Common myeloid progenitor, CD34-positive (primary cell): ENCODE data around the gene DEPDC7.
A peak's percentile ranks its signal among the peaks of the same experiment; 100 is the strongest.

Experiments used
- CTCF ChIA-PET: fragments of 350-600 bp; sonication (Branson Sonifier 250); formaldehyde crosslinking; loops from one replicate; lab custom pipeline; 2021; ENCODE audit warnings: antibody characterized with exemption; lab: Charles Lee
- POLR2A ChIA-PET: fragments of 350-600 bp; sonication (Branson Sonifier 250); formaldehyde crosslinking; loops from one replicate; lab custom pipeline; 2021; ENCODE audit warnings: antibody characterized with exemption; lab: Charles Lee
- DNase-seq, 3 donors: peaks; one replicate each; pipeline versions ENCODE4 v3.0.0 to v3.0.0-alpha.2; 2013
- H3K27ac ChIP-seq, 2 experiments: 1 replicate in 1 of 2; 2 replicates in 1 of 2; pipeline ENCODE4 v1.7.0; 2013; ENCODE audit warnings: inconsistent platforms in 2 of 2, low read length in 2 of 2, mild to moderate bottlenecking in 2 of 2, low read depth in 1 of 2, moderate library complexity in 1 of 2; ENCODE audit not compliant: severe bottlenecking in 2 of 2, insufficient read depth in 1 of 2, poor library complexity in 1 of 2
- H3K27me3 ChIP-seq, 5 experiments: replicated peaks in 2 of 5; 1 replicate in 3 of 5; 2 replicates in 2 of 5; pipeline versions ENCODE4 v1.6.1 to v1.7.0; 2013; ENCODE audit warnings: low read length in 4 of 5, mild to moderate bottlenecking in 2 of 5, moderate library complexity in 2 of 5, inconsistent platforms in 1 of 5; ENCODE audit not compliant: insufficient read depth in 5 of 5, control insufficient read depth in 4 of 5
- H3K36me3 ChIP-seq, 4 experiments: 1 replicate in 2 of 4; 2 replicates in 2 of 4; pipeline versions ENCODE4 v1.6.1 to v1.7.0; 2013; ENCODE audit warnings: low read length in 3 of 4, control low read depth in 1 of 4, mild to moderate bottlenecking in 1 of 4; ENCODE audit not compliant: control insufficient read depth in 4 of 4, insufficient read depth in 4 of 4
- H3K4me1 ChIP-seq, 4 experiments: 1 replicate in 3 of 4; 2 replicates in 1 of 4; pipeline versions ENCODE4 v1.6.1 to v1.7.1; 2013; ENCODE audit warnings: low read length in 3 of 4, mild to moderate bottlenecking in 3 of 4, control low read depth in 1 of 4, inconsistent platforms in 1 of 4, moderate library complexity in 1 of 4; ENCODE audit not compliant: control insufficient read depth in 4 of 4, insufficient read depth in 4 of 4; ENCODE audit errors: control extremely low read depth in 1 of 4
- H3K4me3 ChIP-seq, 7 experiments: 1 replicate in 4 of 7; 2 replicates in 3 of 7; pipeline versions ENCODE4 v1.5.1 to v1.7.0; 2013; ENCODE audit warnings: mild to moderate bottlenecking in 7 of 7, low read length in 6 of 7, moderate library complexity in 6 of 7, inconsistent platforms in 2 of 7, low read depth in 2 of 7, control low read depth in 1 of 7; ENCODE audit not compliant: insufficient read depth in 4 of 7, control insufficient read depth in 1 of 7; ENCODE audit errors: extremely low read depth in 1 of 7
- H3K9me3 ChIP-seq, 5 experiments: 1 replicate in 4 of 5; 2 replicates in 1 of 5; pipeline versions ENCODE4 v1.6.1 to v1.7.1; 2013; ENCODE audit warnings: low read length in 4 of 5, mild to moderate bottlenecking in 2 of 5, inconsistent platforms in 1 of 5, low read depth in 1 of 5, moderate library complexity in 1 of 5; ENCODE audit not compliant: control insufficient read depth in 4 of 5, insufficient read depth in 2 of 5; ENCODE audit errors: control extremely low read depth in 1 of 5
- WGBS: methylation state at CpG from one replicate; pipeline ENCODE4 v1.1.5; 2013; ENCODE audit not compliant: insufficient coverage; 5-methylcytosine and 5-hydroxymethylcytosine counted together

The DEPDC7 gene

DNA sequence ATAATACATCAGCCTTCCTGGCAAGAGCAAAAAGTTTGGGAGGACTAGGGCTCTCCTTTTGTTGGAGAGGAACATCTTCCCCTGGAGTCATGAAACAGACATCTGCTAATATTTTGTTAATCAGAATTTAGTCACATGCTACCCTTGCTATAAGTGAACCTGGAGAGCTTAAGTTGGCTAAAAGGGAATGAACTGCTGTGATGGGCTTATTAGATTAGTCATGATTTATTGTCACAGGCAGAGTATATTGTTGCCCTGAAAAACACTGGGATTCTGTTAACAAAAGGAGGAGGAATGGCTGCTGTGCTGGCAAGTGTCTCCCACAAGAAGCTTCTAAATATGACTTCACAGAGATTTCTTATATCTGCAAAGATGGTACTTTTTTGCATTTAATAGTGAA lies 39.7 kb downstream of the DEPDC7 start:
- peaks cover 3 to 44% (median 17%) of the 10 kb centered on the region in 4 experiments for H3K36me3 ChIP-seq
- H3K9me3 ChIP-seq, result no peaks in the 10 kb centered on the region
- POLR2A ChIA-PET, result no interaction called here

DNA sequence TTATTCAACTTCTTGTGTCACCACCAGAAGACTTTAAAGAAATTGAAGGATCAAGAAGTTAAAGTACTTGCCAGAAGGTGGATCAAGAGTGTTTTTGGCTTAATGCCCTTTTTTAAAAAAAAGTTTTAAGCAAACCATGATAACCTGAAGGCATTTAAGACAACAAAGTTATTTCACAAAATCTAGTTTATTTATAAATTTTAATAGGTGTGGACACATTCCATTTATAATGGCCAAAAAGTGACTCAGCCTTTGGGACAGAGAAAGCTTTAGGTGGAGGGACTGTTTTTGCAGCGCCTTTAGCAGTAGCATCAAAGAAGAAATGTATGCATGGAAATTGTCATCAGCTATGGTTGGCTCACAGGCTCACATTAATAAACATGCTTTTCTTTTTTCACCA lies 41.6 kb downstream of the DEPDC7 start:
- peaks cover 6 to 58% (median 28%) of the 10 kb centered on the region in 4 experiments for H3K36me3 ChIP-seq
- no peak overlapping the region for H3K27ac ChIP-seq
- DNase-seq, result no peak
- peaks cover 0 to 25% (median 7%) of the 10 kb centered on the region in 4 experiments for H3K4me1 ChIP-seq
- no peaks in the 10 kb centered on the region for H3K9me3 ChIP-seq
- ChIA-PET POLR2A (no interaction called here), CTCF (interaction anchor here (1.4 to 5.5 kb wide), 3 partner anchors 8 to 47 kb away, joined by 3 to 36 read pairs (median 4); no protein-coding TSS in a partner anchor)
- no peak overlapping the region for H3K4me3 ChIP-seq
- H3K27me3 ChIP-seq, result no peaks in the 10 kb centered on the region
- WGBS, result 100% methylated on average over 1 of the region's 1 CpG

More for the DNA sequence above, 39.7 kb downstream of the DEPDC7 start:
- no peak for DNase-seq
- peaks cover 0 to 24% (median 7%) of the 10 kb centered on the region in 4 experiments for H3K4me1 ChIP-seq
- no peak overlapping the region for H3K4me3 ChIP-seq
- CTCF ChIA-PET, result interaction anchor here (1.4 to 5.5 kb wide), 3 partner anchors 10 to 89 kb away, joined by 4 to 36 read pairs (median 5); no protein-coding TSS in a partner anchor
- H3K27ac ChIP-seq, result no peak overlapping the region
- H3K27me3 ChIP-seq, result no peaks in the 10 kb centered on the region

DNA sequence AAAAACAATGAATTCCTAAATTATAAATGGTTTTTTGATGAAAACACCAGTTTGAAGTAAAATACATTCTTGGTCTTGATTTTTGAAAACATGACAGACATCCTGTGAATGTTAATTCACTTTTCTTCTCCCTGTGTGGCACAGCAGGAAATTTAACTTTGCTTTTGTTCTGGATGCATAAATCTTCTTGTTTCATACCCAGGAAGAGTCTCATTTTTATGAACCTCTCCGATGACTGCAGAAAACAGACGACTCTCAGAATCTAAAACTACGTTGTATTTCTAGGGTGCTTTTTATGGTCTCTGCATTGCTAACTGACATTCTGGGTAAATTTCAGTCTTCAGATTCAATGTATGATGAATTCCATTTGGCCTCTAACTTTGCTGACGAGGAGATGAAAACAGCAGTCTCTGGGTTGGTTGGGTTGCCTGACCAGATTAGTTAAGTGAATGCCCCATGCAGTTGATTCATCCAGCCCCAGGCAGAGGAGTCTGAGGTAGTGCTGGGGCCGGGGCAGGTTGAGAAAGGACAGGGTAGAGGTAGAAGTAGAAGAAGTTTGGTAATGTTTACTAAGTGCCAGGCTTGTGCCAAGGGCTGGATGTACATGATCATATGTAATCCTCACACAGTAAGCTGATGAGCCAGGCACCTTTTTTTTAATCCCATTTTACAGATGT lies 43.8 kb downstream of the DEPDC7 start:
- WGBS, result 84% methylated on average over 5 of the region's 5 CpGs
- H3K4me1 ChIP-seq, result peaks cover 3 to 43% (median 26%) of the 10 kb centered on the region in 4 experiments
- POLR2A ChIA-PET, result no interaction called here
- peaks cover 6 to 57% (median 28%) of the 10 kb centered on the region in 4 experiments for H3K36me3 ChIP-seq
- no peak overlapping the region for H3K27ac ChIP-seq
- H3K4me3 ChIP-seq, result no peak overlapping the region
- H3K27me3 ChIP-seq, result no peaks in the 10 kb centered on the region
- DNase-seq, result no peak
- H3K9me3 ChIP-seq, result no peaks in the 10 kb centered on the region
- CTCF ChIA-PET, result interaction anchor here (11.0 kb wide), 1 partner anchor 93 kb away, joined by 145 read pairs; no protein-coding TSS in a partner anchor

DNA sequence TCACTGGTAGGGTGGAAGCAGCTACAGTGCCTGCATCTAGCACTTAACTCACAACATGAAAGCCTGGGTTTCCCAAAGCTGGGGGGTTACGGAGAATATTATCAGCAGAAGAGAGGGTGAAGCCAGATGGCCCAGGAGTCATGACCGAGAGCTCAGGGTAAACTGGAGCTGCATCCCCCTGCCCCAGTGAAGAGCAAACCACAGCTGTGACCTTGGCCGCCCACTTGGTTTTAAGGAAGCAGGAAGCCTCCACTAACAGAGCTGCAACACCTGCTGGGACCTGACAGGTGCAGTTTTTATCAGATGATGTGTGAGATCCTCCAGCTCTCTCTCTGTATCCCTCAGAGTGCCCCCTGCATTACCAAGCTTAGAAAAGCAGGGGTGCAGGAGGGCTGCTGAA lies 44.6 kb downstream of the DEPDC7 start:
- Histone ChIP-seq H3K27ac (no peak overlapping the region), H3K4me3 (no peak overlapping the region), H3K27me3 (no peaks in the 10 kb centered on the region), H3K9me3 (no peaks in the 10 kb centered on the region), H3K4me1 (peaks cover 5 to 49% (median 32%) of the 10 kb centered on the region in 4 experiments), H3K36me3 (peaks cover 6 to 53% (median 27%) of the 10 kb centered on the region in 4 experiments)
- no peak for DNase-seq
- ChIA-PET CTCF (interaction anchor here (1.0 to 11.0 kb wide), 4 partner anchors 21 to 94 kb away, joined by 3 to 145 read pairs (median 4); partner anchors contain the start of gene TCP11L1), POLR2A (no interaction called here)
- WGBS, result 80% methylated on average over 3 of the region's 3 CpGs

DNA sequence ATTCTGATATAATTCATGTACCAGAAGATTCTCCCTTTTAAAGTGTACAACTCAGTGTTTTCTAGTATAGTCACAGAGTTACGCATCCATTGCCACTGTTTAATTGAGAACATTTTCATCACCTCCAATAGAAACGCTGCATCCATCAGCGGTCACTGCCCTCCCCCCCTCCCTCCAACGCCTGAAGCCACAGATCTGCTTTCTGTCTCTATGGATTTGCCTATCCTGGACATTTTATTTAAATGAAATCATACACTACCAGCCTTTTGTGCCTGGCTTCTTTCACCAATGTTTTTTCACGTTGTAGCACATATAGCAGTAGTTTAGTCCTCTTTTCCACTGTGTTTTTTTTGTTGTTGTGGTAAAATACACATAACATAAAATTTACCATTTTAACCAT lies 46.5 kb downstream of the DEPDC7 start:
- peak overlapping the region; percentile 41 to 67 for H3K27ac ChIP-seq
- H3K9me3 ChIP-seq, result no peaks in the 10 kb centered on the region
- H3K27me3 ChIP-seq, result no peaks in the 10 kb centered on the region
- DNase-seq, result no peak
- H3K4me1 ChIP-seq, result peaks cover 5 to 49% (median 32%) of the 10 kb centered on the region in 4 experiments
- H3K36me3 ChIP-seq, result peaks cover 8 to 57% (median 37%) of the 10 kb centered on the region in 4 experiments
- WGBS, result 96% methylated on average over 4 of the region's 5 CpGs
- ChIA-PET POLR2A (no interaction called here), CTCF (interaction anchor here (0.7 to 11.0 kb wide), 8 partner anchors 7 to 105 kb away, joined by 3 to 145 read pairs (median 8); partner anchors contain the start of gene DEPDC7)
- no peak overlapping the region for H3K4me3 ChIP-seq

DNA sequence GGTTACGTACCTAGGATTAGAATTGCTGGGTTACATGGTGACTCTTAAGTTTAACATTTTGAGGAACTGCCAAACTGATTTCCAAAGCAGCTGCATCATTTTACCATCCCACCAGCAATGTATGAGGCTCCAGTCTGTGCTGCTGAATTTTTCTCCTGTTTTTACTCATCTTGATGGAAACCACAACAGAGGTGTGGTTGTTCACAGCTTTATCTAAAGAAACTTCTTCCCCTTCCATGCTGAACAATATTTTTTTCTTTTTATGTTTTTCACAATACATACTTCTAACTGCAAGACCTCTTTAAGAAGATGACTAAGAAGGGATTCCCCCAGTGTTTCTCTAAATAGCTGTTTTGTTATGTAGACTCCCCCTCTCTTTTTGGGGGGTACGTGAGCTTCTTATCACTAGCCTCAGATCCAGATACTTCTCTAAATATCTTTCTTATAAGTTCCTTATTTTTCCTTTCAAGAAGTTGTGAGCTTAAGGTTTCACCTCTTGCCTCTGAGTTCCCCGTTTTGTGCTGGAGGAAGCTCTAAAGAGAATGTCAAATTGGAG lies 47.7 kb downstream of the DEPDC7 start:
- Histone ChIP-seq H3K36me3 (peaks cover 11 to 60% (median 40%) of the 10 kb centered on the region in 4 experiments), H3K4me3 (peak overlapping the region in 2 of 7 experiments; percentile 2 to 40), H3K4me1 (peaks cover 5 to 41% (median 32%) of the 10 kb centered on the region in 4 experiments), H3K27me3 (no peaks in the 10 kb centered on the region), H3K27ac (peak overlapping the region; percentile 41 to 67), H3K9me3 (no peaks in the 10 kb centered on the region)
- CTCF ChIA-PET, result interaction anchor here (0.8 to 11.0 kb wide), 17 partner anchors 9 to 298 kb away, joined by 3 to 145 read pairs (median 4); partner anchors contain the start of genes DEPDC7 and TCP11L1
- POLR2A ChIA-PET, result interaction anchor here (0.6 kb wide), 1 partner anchor 111 kb away, joined by 3 read pairs; no protein-coding TSS in a partner anchor
- no CpG with 5 or more reads among the region's 3 CpGs for WGBS
- DNase-seq, result peak; percentile 81 to 97 (median 96)
